H9 (cell line): ENCODE results near the gene POMGNT1. TPM values are rescaled to one million over a fixed set of nuclear protein-coding genes. Genes with fewer than 3 reads are reported as not detected.

Experiments
- DNase-seq: peaks from one replicate; pipeline ENCODE4 v3.0.0-alpha.2; 2017
- H2AFZ ChIP-seq: one replicate; pipeline ENCODE4 v1.6.1; 2013; ENCODE audit warnings: mild to moderate bottlenecking, low read length, control low read depth, moderate library complexity
- H2AK5ac ChIP-seq: 2 replicates; pipeline ENCODE4 v1.6.1; 2013; ENCODE audit warnings: low read length, control low read depth, mixed read lengths; ENCODE audit not compliant: insufficient read length
- H2BK120ac ChIP-seq: one replicate; pipeline ENCODE4 v1.6.1; 2013; ENCODE audit warnings: low read depth, mild to moderate bottlenecking, low read length, control low read depth, inconsistent platforms; ENCODE audit not compliant: poor library complexity, severe bottlenecking
- H2BK12ac ChIP-seq: 2 replicates; pipeline ENCODE4 v1.6.1; 2013; ENCODE audit warnings: low read length, control low read depth, mixed read lengths, low read depth; ENCODE audit not compliant: insufficient read length
- H2BK15ac ChIP-seq: 2 replicates; pipeline ENCODE4 v1.6.1; 2013; ENCODE audit warnings: low read depth, low read length, control low read depth
- H2BK20ac ChIP-seq: one replicate; pipeline ENCODE4 v1.6.1; 2013; ENCODE audit warnings: low read depth, mild to moderate bottlenecking, low read length, control low read depth, inconsistent platforms; ENCODE audit not compliant: poor library complexity, severe bottlenecking
- H2BK5ac ChIP-seq: 2 replicates; pipeline ENCODE4 v1.6.1; 2013; ENCODE audit warnings: low read length, control low read depth, mixed read lengths; ENCODE audit not compliant: insufficient read length
- H3K14ac ChIP-seq: 2 replicates; pipeline ENCODE4 v1.6.1; 2013; ENCODE audit warnings: low read length, control low read depth; ENCODE audit not compliant: insufficient read depth
- H3K18ac ChIP-seq: 2 replicates; pipeline ENCODE4 v1.6.1; 2013; ENCODE audit warnings: low read depth, mild to moderate bottlenecking, mixed read lengths, low read length, control low read depth; ENCODE audit not compliant: insufficient read length
- H3K23ac ChIP-seq: 2 replicates; pipeline ENCODE4 v1.6.1; 2013; ENCODE audit warnings: low read length, control low read depth, mixed read lengths, low read depth; ENCODE audit not compliant: insufficient read length
- H3K23me2 ChIP-seq: 2 replicates; pipeline ENCODE4 v1.6.1; 2013; ENCODE audit warnings: low read depth, mild to moderate bottlenecking, mixed read lengths, low read length, control low read depth; ENCODE audit not compliant: insufficient read length, poor library complexity, severe bottlenecking
- H3K27ac ChIP-seq: 2 replicates; pipeline ENCODE4 v1.5.1; 2013; ENCODE audit warnings: low read length, control low read depth, mixed read lengths, low read depth; ENCODE audit not compliant: insufficient read length
- H3K27me3 ChIP-seq: 2 replicates; pipeline ENCODE4 v1.6.1; 2013; ENCODE audit warnings: low read length, control low read depth, inconsistent platforms; ENCODE audit not compliant: insufficient read depth
- H3K4ac ChIP-seq: 2 replicates; pipeline ENCODE4 v1.6.1; 2013; ENCODE audit warnings: low read depth, mild to moderate bottlenecking, control low read depth, inconsistent platforms, low read length, moderate library complexity
- H3K4me1 ChIP-seq: 2 replicates; pipeline ENCODE4 v1.6.1; 2013; ENCODE audit warnings: low read length, control low read depth, inconsistent platforms; ENCODE audit not compliant: insufficient read depth
- H3K4me2 ChIP-seq: 2 replicates; pipeline ENCODE4 v1.6.1; 2013; ENCODE audit warnings: low read length, control low read depth, mixed read lengths; ENCODE audit not compliant: insufficient read length, insufficient read depth
- H3K56ac ChIP-seq: 2 replicates; pipeline ENCODE4 v1.6.1; 2013; ENCODE audit warnings: low read depth, mild to moderate bottlenecking, mixed read lengths, low read length, control low read depth; ENCODE audit not compliant: insufficient read length
- H3K79me1 ChIP-seq: 2 replicates; pipeline ENCODE4 v1.6.1; 2013; ENCODE audit warnings: low read depth, mild to moderate bottlenecking, moderate library complexity, low read length, control low read depth, inconsistent platforms; ENCODE audit not compliant: insufficient read depth, poor library complexity, severe bottlenecking
- H3K79me2 ChIP-seq: 2 replicates; pipeline ENCODE4 v1.6.1; 2013; ENCODE audit warnings: low read length, control low read depth, inconsistent platforms; ENCODE audit not compliant: insufficient read depth
- H3K9ac ChIP-seq: 2 replicates; pipeline ENCODE4 v1.6.1; 2013; ENCODE audit warnings: low read length, control low read depth, mixed read lengths; ENCODE audit not compliant: insufficient read length; ENCODE audit errors: extremely low read depth
- H3K9me3 ChIP-seq: one replicate; pipeline ENCODE4 v1.6.1; 2013; ENCODE audit warnings: low read depth, low read length, inconsistent platforms; ENCODE audit not compliant: control insufficient read depth
- H3T11ph ChIP-seq: one replicate; pipeline ENCODE4 v1.6.1; 2013; ENCODE audit warnings: mild to moderate bottlenecking, low read length, control low read depth, inconsistent platforms
- H4K20me1 ChIP-seq: one replicate; pipeline ENCODE4 v1.6.1; 2013; ENCODE audit not compliant: control insufficient read depth, insufficient read length, insufficient read depth
- H4K5ac ChIP-seq: 2 replicates; pipeline ENCODE4 v1.6.1; 2013; ENCODE audit warnings: low read depth, mild to moderate bottlenecking, mixed read lengths, low read length, control low read depth; ENCODE audit not compliant: insufficient read length
- H4K8ac ChIP-seq: replicated peaks from 2 replicates; pipeline ENCODE4 v1.6.1; 2013; ENCODE audit warnings: low read length, control low read depth, mixed read lengths, low read depth; ENCODE audit not compliant: insufficient read length
- H4K91ac ChIP-seq: 2 replicates; pipeline ENCODE4 v1.6.1; 2013; ENCODE audit warnings: low read depth, mild to moderate bottlenecking, moderate library complexity, mixed read lengths, low read length, control low read depth; ENCODE audit not compliant: insufficient read length
- H3K27ac Mint-ChIP-seq, 3 experiments: 2 replicates in 2 of 3; 3 replicates in 1 of 3; pipeline ENCODE4 v1.8.0; 2020 to 2021; ENCODE audit warnings: mixed read lengths in 3 of 3, mild to moderate bottlenecking in 1 of 3, moderate library complexity in 1 of 3
- H3K27me3 Mint-ChIP-seq: 2 replicates; pipeline ENCODE4 v1.8.0; 2021; ENCODE audit warnings: low read depth, mild to moderate bottlenecking, moderate library complexity, mixed read lengths
- H3K36me3 Mint-ChIP-seq, 3 experiments: 2 replicates in 2 of 3; 3 replicates in 1 of 3; pipeline ENCODE4 v1.8.0; 2020 to 2021; ENCODE audit warnings: low read depth in 3 of 3, mixed read lengths in 3 of 3; ENCODE audit not compliant: insufficient read depth in 1 of 3
- H3K4me1 Mint-ChIP-seq, 2 experiments: 2 replicates each; pipeline ENCODE4 v1.8.0; 2020; ENCODE audit warnings: mixed read lengths in 2 of 2
- H3K4me3 Mint-ChIP-seq, 2 experiments: 2 replicates in 1 of 2; 3 replicates in 1 of 2; pipeline ENCODE4 v1.8.0; 2020 to 2021; ENCODE audit warnings: mild to moderate bottlenecking in 2 of 2, mixed read lengths in 2 of 2, moderate library complexity in 1 of 2
- H3K9me3 Mint-ChIP-seq, 2 experiments: 2 replicates in 1 of 2; 3 replicates in 1 of 2; pipeline ENCODE4 v1.8.0; 2020; ENCODE audit warnings: mild to moderate bottlenecking in 2 of 2, mixed read lengths in 2 of 2, moderate library complexity in 1 of 2
- CTCF ChIP-seq: fragments of 200-600 bp; sonication (generic); conservative IDR thresholded peaks from 3 replicates; pipeline ENCODE4 v1.8.0; 2021; ENCODE audit warnings: antibody characterized with exemption, mild to moderate bottlenecking
- WGBS: extraction: QIAGEN DNeasy Blood & Tissue Kit; methylation state at CpG from one replicate; pipeline ENCODE4 v1.1.7; 2013; ENCODE audit warnings: missing lambda C conversion rate, low lambda C conversion rate, mixed read lengths; ENCODE audit not compliant: insufficient read length; ENCODE audit errors: extremely low coverage; 5-methylcytosine and 5-hydroxymethylcytosine counted together
- total RNA-seq: library from RNA; stranded (reverse); gene quantifications from 2 replicates; pipeline ENCODE4 v1.2.1, GENCODE V29; 2021

The POMGNT1 gene
- total RNA-seq, 1 experiment from 2014 or later, result 62.6 TPM

GRCh38 chr1:46205791-46206190 lies 7.6 kb upstream of the POMGNT1 start:
- H3K9ac ChIP-seq, result no peak overlapping the region
- no peak overlapping the region for H2BK5ac ChIP-seq
- H3K27ac Mint-ChIP-seq, result no peak overlapping the region
- H3K4me3 Mint-ChIP-seq, result peak overlapping the region in 1 of 2 experiments; percentile 46; a peak in 1 of 5 replicates
- peaks cover 15% of the 10 kb centered on the region for H3K23me2 ChIP-seq
- H3K18ac ChIP-seq, result no peak overlapping the region
- no peak for DNase-seq
- no peaks in the 10 kb centered on the region for H3K27me3 ChIP-seq
- H4K20me1 ChIP-seq, result no peaks in the 10 kb centered on the region
- H3T11ph ChIP-seq, result no peak overlapping the region
- no peaks in the 10 kb centered on the region for H3K9me3 ChIP-seq
- no peak overlapping the region for H2BK12ac ChIP-seq
- H4K8ac ChIP-seq, result no peak overlapping the region
- no peak overlapping the region for H2AFZ ChIP-seq
- no CpG with 5 or more reads among the region's 3 CpGs for WGBS
- H3K56ac ChIP-seq, result no peak overlapping the region
- no peak overlapping the region for H4K5ac ChIP-seq
- H2AK5ac ChIP-seq, result no peak overlapping the region
- H3K79me2 ChIP-seq, result no peaks in the 10 kb centered on the region
- no peak overlapping the region for H3K27ac ChIP-seq
- peaks cover 0 to 2% (median 2%) of the 10 kb centered on the region in 3 experiments; a peak in 3 of 7 replicates for H3K36me3 Mint-ChIP-seq
- H3K79me1 ChIP-seq, result no peaks in the 10 kb centered on the region
- H3K9me3 Mint-ChIP-seq, result no peaks in the 10 kb centered on the region
- no peak overlapping the region for H2BK20ac ChIP-seq
- no peak overlapping the region for H3K4me2 ChIP-seq
- H3K4me1 Mint-ChIP-seq, result peaks cover 16 to 22% of the 10 kb centered on the region in 2 experiments
- H2BK15ac ChIP-seq, result no peak overlapping the region
- H3K4me1 ChIP-seq, result no peaks in the 10 kb centered on the region
- no peak overlapping the region for H3K4ac ChIP-seq
- H4K91ac ChIP-seq, result no peak overlapping the region
- peaks cover 2% of the 10 kb centered on the region for H3K27me3 Mint-ChIP-seq
- no peak overlapping the region for H3K23ac ChIP-seq
- H2BK120ac ChIP-seq, result no peak overlapping the region
- no peak for TF ChIP-seq CTCF
- no peak overlapping the region for H3K14ac ChIP-seq
